ENCODE results near the gene DLGAP1.

DNA sequence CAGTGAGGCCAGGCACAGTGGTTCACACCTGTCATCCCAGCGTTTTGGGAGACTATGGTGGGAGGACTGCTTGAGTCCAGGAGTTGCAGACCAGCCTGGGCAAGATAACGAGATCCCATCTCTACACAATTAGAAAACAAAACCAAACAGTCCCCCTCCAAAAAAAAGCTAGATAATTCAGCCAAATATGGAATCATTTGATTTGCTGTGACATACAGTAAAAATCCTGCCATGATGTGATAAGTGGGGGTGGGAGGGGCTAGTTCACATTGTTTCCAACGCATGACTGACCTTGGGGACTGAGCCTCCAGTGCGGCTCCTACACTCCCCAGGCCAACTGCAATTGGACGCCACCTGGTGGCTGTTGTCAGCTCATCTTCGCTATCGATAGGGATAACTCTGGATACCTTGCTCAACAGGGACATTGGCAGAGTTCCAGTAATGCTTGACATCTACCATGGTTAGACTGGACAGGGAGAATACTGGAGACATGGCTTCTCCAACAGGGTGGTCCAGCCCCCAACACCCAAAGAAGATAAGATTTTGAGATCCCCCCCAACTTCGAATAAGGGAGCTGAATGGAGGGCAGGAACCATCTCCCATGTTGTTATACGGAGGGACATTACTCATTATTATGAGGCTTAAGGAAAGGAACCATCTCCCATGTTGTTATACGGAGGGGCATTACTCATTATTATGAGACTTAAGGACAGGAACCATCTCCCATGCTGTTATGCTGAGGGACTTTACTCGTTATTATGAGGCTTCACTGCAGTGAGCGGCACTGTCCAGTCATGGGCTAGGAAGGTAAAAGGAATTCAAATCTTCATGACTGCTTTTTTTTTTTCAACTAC, 869.2 kb downstream of the DLGAP1 start:
- TF ChIP-seq, protein P1, sequence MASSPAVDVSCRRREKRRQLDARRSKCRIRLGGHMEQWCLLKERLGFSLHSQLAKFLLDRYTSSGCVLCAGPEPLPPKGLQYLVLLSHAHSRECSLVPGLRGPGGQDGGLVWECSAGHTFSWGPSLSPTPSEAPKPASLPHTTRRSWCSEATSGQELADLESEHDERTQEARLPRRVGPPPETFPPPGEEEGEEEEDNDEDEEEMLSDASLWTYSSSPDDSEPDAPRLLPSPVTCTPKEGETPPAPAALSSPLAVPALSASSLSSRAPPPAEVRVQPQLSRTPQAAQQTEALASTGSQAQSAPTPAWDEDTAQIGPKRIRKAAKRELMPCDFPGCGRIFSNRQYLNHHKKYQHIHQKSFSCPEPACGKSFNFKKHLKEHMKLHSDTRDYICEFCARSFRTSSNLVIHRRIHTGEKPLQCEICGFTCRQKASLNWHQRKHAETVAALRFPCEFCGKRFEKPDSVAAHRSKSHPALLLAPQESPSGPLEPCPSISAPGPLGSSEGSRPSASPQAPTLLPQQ (tag by site-specific recombination; IDR thresholded peaks at IDR 0.05), result 0 out of 2 replicates have a peak, but pooled peaks have one; percentile 61
- TF ChIP-seq, protein P2, sequence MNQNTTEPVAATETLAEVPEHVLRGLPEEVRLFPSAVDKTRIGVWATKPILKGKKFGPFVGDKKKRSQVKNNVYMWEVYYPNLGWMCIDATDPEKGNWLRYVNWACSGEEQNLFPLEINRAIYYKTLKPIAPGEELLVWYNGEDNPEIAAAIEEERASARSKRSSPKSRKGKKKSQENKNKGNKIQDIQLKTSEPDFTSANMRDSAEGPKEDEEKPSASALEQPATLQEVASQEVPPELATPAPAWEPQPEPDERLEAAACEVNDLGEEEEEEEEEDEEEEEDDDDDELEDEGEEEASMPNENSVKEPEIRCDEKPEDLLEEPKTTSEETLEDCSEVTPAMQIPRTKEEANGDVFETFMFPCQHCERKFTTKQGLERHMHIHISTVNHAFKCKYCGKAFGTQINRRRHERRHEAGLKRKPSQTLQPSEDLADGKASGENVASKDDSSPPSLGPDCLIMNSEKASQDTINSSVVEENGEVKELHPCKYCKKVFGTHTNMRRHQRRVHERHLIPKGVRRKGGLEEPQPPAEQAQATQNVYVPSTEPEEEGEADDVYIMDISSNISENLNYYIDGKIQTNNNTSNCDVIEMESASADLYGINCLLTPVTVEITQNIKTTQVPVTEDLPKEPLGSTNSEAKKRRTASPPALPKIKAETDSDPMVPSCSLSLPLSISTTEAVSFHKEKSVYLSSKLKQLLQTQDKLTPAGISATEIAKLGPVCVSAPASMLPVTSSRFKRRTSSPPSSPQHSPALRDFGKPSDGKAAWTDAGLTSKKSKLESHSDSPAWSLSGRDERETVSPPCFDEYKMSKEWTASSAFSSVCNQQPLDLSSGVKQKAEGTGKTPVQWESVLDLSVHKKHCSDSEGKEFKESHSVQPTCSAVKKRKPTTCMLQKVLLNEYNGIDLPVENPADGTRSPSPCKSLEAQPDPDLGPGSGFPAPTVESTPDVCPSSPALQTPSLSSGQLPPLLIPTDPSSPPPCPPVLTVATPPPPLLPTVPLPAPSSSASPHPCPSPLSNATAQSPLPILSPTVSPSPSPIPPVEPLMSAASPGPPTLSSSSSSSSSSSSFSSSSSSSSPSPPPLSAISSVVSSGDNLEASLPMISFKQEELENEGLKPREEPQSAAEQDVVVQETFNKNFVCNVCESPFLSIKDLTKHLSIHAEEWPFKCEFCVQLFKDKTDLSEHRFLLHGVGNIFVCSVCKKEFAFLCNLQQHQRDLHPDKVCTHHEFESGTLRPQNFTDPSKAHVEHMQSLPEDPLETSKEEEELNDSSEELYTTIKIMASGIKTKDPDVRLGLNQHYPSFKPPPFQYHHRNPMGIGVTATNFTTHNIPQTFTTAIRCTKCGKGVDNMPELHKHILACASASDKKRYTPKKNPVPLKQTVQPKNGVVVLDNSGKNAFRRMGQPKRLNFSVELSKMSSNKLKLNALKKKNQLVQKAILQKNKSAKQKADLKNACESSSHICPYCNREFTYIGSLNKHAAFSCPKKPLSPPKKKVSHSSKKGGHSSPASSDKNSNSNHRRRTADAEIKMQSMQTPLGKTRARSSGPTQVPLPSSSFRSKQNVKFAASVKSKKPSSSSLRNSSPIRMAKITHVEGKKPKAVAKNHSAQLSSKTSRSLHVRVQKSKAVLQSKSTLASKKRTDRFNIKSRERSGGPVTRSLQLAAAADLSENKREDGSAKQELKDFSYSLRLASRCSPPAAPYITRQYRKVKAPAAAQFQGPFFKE (tag by site-specific recombination; IDR thresholded peaks at IDR 0.05; ENCODE audit: borderline replicate concordance), result no peak
